Left cardiac atrium (tissue), 4 donors: Measurements from ENCODE around the gene SLC9A5. TPM values are rescaled to one million over a fixed set of nuclear protein-coding genes. Genes with fewer than 3 reads are reported as not detected.

ENCODE experiments used
- ATAC-seq, 2 donors: fragments of 200-7000 bp; cut with Tn5 transposase; one replicate each; pipeline ENCODE4 v1.9.1; 2020; ENCODE audit warnings: mild to moderate bottlenecking in 2 of 2, moderate library complexity in 2 of 2
- DNase-seq: peaks from one replicate; pipeline ENCODE4 v3.0.0-alpha.2; 2020
- intact Hi-C, 2 donors: fragments of 100-400 bp; cut with DNase I; formaldehyde crosslinking; loops; one replicate each; pipeline versions ENCODE4 v1.14.1 to v1.15.1; 2022 to 2023
- total RNA-seq, 2 donors: library from RNA; stranded (reverse); fragmentation: NEBNext Ultra II Directional; extraction: Animal tissue kit (Norgen Biotek cat#: 25700); gene quantifications; one replicate each; pipeline ENCODE4 v1.2.1, GENCODE V29; 2021
- donor health status: DM: no; HTN: yes; CAD: no.
- donor health status: DM: no; HTN: yes; CAD: no; lungs with severe emphysema.
- donor health status: DM: yes; HTN: yes; CAD: no.
- donor health status: Dilated cardiomyopathy.

SLC9A5 gene
- total RNA-seq, 2 donors from 2014 or later: 1.3 to 1.5 TPM

- DNase-seq (no peak), ATAC-seq (no peak)
- intact Hi-C loops: no loop called here
Observed at GRCh38 chr16:67213197-67214019, 35.4 kb upstream of the SLC9A5 start.

DNA sequence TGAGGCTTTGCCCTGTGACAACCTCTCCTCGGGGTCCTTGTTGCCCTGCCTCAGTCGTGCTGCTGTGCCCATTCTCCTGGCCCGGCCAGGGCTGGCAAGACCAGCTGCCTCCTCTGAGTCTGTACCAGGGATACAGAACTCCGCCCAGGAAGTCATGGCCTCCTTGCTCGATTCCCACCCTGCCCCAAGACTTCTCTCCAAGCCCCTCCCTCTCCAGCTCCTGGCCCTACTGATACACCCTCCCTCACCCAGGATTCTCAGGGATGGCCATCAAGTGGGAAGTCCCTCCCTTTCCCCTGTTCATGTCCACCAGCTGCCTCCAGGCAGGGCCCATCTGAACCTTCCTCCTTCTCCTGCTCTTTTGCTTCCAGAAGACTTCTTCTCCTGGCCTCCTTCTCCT lies 33.1 kb upstream of the SLC9A5 start:
- no peak for ATAC-seq
- intact Hi-C loops: no loop called here
- no peak for DNase-seq

- ATAC-seq (peak; percentile 89 to 90), DNase-seq (peak; percentile 84)
- intact Hi-C loops: no loop called here
Observed at GRCh38 chr16:67216612-67217490, 31.9 kb upstream of the SLC9A5 start.

DNA sequence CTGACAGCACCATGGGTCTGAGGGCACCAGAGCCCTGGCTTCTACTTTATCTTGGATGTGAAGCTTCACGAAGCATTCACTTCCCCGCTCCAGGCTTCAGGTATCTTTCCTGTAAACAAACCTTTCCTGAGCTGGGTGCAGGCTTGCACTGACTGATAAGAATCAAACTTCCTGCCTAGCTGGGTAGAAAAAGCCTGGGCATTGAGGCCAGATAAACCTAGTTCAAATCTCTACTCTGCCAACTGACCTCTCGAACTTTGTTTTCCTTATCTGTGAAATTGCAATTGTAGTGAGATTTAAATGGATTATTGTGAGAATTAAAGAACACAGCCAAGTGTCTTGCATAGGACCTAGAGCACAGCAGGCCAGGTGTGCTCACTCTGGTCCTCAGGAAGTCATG lies 24.8 kb upstream of the SLC9A5 start:
- intact Hi-C loops: no loop called here
- DNase-seq: no peak

GRCh38 chr16:67226295-67226803 lies 22.4 kb upstream of the SLC9A5 start:
- no peak for DNase-seq
- no peak for ATAC-seq
- intact Hi-C loops: no loop called here

More for the DNA sequence above, 24.8 kb upstream of the SLC9A5 start:
- ATAC-seq: no peak

GRCh38 chr16:67226804-67227566 lies 21.8 kb upstream of the SLC9A5 start, which contains the start of gene TMEM208:
Gene TMEM208, plus strand, starts transcription at chr16:67227130. Its CDS starts 89 bp downstream, at chr16:67227219.
- DNase-seq: peak; percentile 99
- peak; percentile 97 for ATAC-seq
- intact Hi-C loops: no loop called here

- DNase-seq (no peak), ATAC-seq (no peak)
- intact Hi-C loops: no loop called here
Observed at GRCh38 chr16:67227567-67227921, 21.2 kb upstream of the SLC9A5 start.

DNA sequence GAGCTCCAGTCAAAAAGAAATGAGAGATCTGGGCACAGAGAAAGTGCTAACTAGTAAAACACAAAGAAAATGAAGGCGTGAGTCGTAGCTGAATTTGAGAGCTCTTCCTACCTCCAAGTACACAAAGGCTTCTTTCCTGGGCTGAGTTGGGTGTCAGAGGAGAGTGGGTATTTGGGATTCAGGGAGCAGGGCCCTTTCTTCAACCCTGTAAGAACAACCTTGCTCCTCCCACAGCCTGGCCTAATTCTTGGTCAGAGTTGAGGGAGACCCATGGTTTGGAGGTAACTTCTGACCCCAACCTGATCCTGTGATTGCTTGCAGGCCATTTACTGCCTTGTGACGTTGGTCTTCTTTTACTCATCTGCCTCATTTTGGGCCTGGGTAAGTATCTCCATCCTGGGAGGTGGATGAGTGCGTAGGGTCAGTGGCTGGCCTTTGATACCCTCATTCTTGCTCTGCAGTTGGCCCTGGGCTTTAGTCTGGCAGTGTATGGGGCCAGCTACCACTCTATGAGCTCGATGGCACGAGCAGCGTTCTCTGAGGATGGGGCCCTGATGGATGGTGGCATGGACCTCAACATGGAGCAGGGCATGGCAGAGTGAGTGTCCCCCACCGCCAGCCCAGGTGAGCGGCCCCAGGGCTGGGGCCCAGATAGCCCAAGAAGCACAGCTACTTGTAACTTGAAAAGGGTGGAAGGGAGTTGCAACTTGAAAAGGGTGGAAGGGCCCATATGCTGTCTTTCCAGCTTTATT lies 20.6 kb upstream of the SLC9A5 start:
- DNase-seq: no peak
- no peak for ATAC-seq
- intact Hi-C loops: no loop called here

DNA sequence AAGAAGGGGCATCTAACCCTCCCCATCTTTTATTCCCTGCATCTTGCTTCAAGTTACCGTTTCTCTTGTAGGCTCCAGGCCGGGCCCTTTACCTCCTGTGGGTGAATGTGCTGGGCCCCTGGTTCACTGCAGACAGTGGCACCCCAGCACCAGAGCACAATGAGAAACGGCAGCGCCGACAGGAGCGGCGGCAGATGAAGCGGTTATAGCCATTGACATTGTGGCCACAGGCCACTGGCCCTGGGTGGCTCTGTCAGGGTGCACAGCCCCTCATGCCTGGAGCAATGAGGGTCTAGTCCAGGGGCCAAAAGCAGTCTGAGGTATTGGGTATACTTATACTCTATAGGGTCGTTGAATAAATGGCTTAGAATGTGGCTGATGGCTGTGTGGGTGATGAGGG lies 19.9 kb upstream of the SLC9A5 start:
- no peak for DNase-seq
- intact Hi-C loops: no loop called here
- no peak for ATAC-seq

DNA sequence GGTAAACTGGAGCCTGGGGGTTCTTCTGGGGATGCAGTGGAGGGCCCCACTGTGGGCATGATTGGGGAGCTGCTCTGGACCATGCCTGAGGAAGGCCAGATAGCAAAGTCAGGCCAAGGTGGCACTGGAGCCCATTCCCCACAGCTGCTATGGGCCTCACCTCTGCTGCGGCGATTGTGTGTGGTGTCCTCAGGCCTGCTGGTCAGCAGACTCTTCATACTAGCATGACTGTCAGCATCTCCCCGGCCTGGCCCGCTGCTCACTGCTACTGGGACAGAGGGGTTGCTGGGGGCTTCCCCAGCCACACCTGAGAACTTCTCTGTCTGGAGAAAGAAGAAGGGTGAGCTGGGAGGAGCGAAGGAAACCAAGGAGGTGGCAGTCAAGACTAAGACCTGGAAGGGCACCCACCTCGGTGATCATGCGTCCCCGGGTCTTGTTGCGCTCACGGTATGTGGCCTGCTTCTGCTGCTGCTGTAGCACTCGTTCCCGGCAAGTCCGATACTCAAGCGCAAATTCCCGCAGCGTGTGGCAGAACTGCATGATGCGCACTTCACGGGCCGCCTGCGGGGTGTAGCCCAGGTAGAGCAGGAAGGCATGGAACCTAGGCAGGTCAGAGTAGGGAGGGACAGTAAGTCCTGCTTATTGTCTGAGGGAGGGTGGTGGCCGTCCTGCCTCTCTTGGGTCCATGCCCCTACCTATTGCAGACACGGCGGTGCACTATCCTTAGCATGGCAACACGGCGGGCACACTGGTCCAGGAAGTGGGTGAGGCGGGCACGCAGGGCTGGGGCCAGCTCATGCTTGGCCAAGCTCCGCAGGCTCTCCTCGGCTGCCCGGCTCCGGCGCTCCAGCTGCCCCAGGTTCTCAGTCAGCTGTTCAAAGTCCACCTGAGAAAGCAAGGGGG lies 18.6 kb upstream of the SLC9A5 start:
- intact Hi-C loops: no loop called here
- ATAC-seq: no peak
- DNase-seq: peak; percentile 18

GRCh38 chr16:67230809-67231660 lies 17.7 kb upstream of the SLC9A5 start:
- intact Hi-C loops: no loop called here
- ATAC-seq: no peak
- peak; percentile 12 for DNase-seq

DNA sequence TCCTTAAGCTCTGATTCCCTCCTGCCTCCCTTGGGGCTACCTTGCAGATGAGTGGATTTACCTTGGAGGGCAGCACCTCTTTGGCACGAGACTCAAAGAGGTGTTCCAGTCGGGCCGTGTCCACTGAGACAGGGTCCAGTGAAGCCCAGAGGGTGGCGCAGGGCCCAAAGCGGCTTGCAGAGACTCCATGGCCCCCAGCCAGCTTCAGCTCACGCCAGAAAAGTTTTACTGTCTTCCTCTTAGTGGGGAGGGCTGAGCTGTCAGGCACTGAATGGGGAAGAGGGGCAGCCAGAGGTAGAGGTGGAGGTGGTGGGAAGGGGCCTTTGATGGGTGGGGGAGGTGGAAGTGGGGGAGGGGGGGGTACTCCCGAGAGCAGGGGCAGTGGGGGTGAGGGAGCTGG lies 15.2 kb upstream of the SLC9A5 start:
- no peak for ATAC-seq
- intact Hi-C loops: no loop called here
- no peak for DNase-seq

- ATAC-seq (no peak), DNase-seq (no peak)
- intact Hi-C loops: no loop called here
Observed at GRCh38 chr16:67234180-67234597, 14.6 kb upstream of the SLC9A5 start.

DNA sequence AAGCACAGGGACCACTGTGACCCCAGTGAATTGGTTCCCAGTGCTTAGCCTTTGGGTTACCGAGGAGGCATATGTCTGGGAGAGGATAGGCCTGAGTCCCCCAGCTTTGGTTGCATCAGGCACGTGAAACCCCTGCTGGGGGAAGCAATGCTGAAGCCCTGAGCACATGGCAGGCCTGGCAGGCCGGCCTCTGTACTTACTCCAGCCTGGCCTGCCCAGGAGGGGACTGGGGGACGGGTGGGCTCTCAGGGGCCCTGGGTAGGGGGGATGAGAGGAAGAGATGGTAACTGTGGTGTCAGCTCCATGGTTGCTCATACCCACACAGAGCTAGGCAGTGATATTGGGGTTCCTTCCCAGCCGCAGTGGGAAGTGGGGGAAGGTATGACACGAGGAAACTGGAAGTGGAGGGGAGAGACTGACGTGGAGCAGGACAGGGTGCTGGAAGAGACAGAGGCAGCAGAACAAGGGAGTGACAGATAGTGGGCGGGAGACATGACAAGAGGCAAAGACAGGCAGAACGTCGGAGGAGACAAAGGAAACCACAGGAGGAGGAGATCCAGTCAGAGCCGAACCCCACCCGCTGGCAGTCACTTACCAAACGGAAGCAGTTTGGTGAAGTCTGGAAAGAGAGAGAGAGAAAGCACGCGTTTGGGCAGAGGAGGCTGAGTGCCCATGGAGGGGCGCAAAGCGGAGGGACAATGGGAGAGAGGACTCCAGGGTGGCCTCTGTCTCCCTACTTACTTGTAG lies 12.8 kb upstream of the SLC9A5 start:
- intact Hi-C loops: no loop called here
- ATAC-seq (no peak), DNase-seq (no peak)

GRCh38 chr16:67236563-67237395 lies 12.0 kb upstream of the SLC9A5 start:
- ATAC-seq: peak; percentile 18 to 19
- intact Hi-C loops: no loop called here
- DNase-seq: peak; percentile 48
